Neuronal stem cell (in vitro differentiated cells): ENCODE results near the gene MSANTD7.

Experiments
- DNase-seq: peaks from one replicate; pipeline ENCODE4 v3.0.0-alpha.2; 2013; ENCODE audit warnings: low spot score
- H2AFZ ChIP-seq: one replicate; pipeline ENCODE4 v1.6.1; 2013; ENCODE audit warnings: mild to moderate bottlenecking, low read length, inconsistent platforms
- H2AK5ac ChIP-seq: 2 replicates; pipeline ENCODE4 v1.6.1; 2013; ENCODE audit warnings: low read depth, mild to moderate bottlenecking, inconsistent platforms, low read length, moderate library complexity, mixed read lengths
- H2BK120ac ChIP-seq: 2 replicates; pipeline ENCODE4 v1.6.1; 2013; ENCODE audit warnings: low read depth, mild to moderate bottlenecking, inconsistent platforms, low read length, moderate library complexity, mixed read lengths
- H2BK12ac ChIP-seq: one replicate; pipeline ENCODE4 v1.6.1; 2013; ENCODE audit warnings: low read length, inconsistent platforms
- H2BK15ac ChIP-seq: 2 replicates; pipeline ENCODE4 v1.6.1; 2013; ENCODE audit warnings: mild to moderate bottlenecking, low read length, inconsistent platforms, mixed read lengths
- H2BK5ac ChIP-seq: one replicate; pipeline ENCODE4 v1.6.1; 2013; ENCODE audit warnings: inconsistent platforms, mild to moderate bottlenecking, low read length, moderate library complexity
- H3K14ac ChIP-seq: one replicate; pipeline ENCODE4 v1.6.1; 2013; ENCODE audit warnings: low read length, inconsistent platforms
- H3K18ac ChIP-seq: 2 replicates; pipeline ENCODE4 v1.6.1; 2013; ENCODE audit warnings: low read length, inconsistent platforms
- H3K23ac ChIP-seq: 2 replicates; pipeline ENCODE4 v1.6.1; 2013; ENCODE audit warnings: low read depth, mild to moderate bottlenecking, mixed read lengths, low read length, inconsistent platforms; ENCODE audit not compliant: poor library complexity
- H3K27ac ChIP-seq: replicated peaks from 3 replicates; pipeline ENCODE4 v1.5.1; 2013; ENCODE audit warnings: low read length, inconsistent platforms
- H3K27me3 ChIP-seq, 3 experiments: 2 replicates each; pipeline ENCODE4 v1.6.1; 2013; ENCODE audit warnings: low read length in 3 of 3, mild to moderate bottlenecking in 2 of 3, inconsistent platforms in 1 of 3, low read depth in 1 of 3, mixed read lengths in 1 of 3, moderate library complexity in 1 of 3; ENCODE audit not compliant: control insufficient read depth in 3 of 3, insufficient read depth in 3 of 3
- H3K36me3 ChIP-seq, 2 donors: replicated peaks in 1 of 2; 2 replicates each; pipeline ENCODE4 v1.6.1; 2013; ENCODE audit warnings: low read length in 2 of 2; ENCODE audit not compliant: control insufficient read depth in 2 of 2, insufficient read depth in 2 of 2
- H3K4ac ChIP-seq: 2 replicates; pipeline ENCODE4 v1.6.1; 2013; ENCODE audit warnings: inconsistent platforms, mild to moderate bottlenecking, low read length, moderate library complexity
- H3K4me1 ChIP-seq, 2 donors: 1 replicate in 1 of 2; 2 replicates in 1 of 2; pipeline ENCODE4 v1.6.1; 2013; ENCODE audit warnings: low read length in 2 of 2, low read depth in 1 of 2; ENCODE audit not compliant: control insufficient read depth in 2 of 2, insufficient read depth in 1 of 2
- H3K4me2 ChIP-seq: one replicate; pipeline ENCODE4 v1.6.1; 2013; ENCODE audit warnings: mild to moderate bottlenecking, low read length, inconsistent platforms; ENCODE audit not compliant: insufficient read depth, poor library complexity, severe bottlenecking
- H3K4me3 ChIP-seq, 2 donors: 2 replicates each; pipeline ENCODE4 v1.5.1; 2013; ENCODE audit warnings: low read length in 2 of 2, mild to moderate bottlenecking in 2 of 2, inconsistent platforms in 1 of 2, moderate library complexity in 1 of 2
- H3K79me1 ChIP-seq: one replicate; pipeline ENCODE4 v1.6.1; 2013; ENCODE audit warnings: low read depth, mild to moderate bottlenecking, inconsistent platforms, low read length, moderate library complexity
- H3K9ac ChIP-seq: one replicate; pipeline ENCODE4 v1.6.1; 2013; ENCODE audit warnings: mild to moderate bottlenecking, low read depth, low read length, inconsistent platforms; ENCODE audit not compliant: poor library complexity
- H3K9me3 ChIP-seq, 2 donors: replicated peaks in 1 of 2; 2 replicates each; pipeline versions ENCODE3 to v1.6.1; 2013; ENCODE audit warnings: low read length in 2 of 2, mild to moderate bottlenecking in 2 of 2, inconsistent platforms in 1 of 2, low read depth in 1 of 2, mixed read lengths in 1 of 2, moderate library complexity in 1 of 2; ENCODE audit not compliant: control insufficient read depth in 2 of 2, insufficient read depth in 1 of 2
- H4K8ac ChIP-seq: one replicate; pipeline ENCODE4 v1.6.1; 2013; ENCODE audit warnings: low read depth, mild to moderate bottlenecking, inconsistent platforms, low read length, moderate library complexity
- H4K91ac ChIP-seq: one replicate; pipeline ENCODE4 v1.6.1; 2013; ENCODE audit warnings: low read length, low read depth, mild to moderate bottlenecking, inconsistent platforms; ENCODE audit not compliant: poor library complexity
- WGBS, 2 donors: extraction: QIAGEN DNeasy Blood & Tissue Kit; methylation state at CpG; one replicate each; pipeline ENCODE4 v1.1.7; 2013; ENCODE audit warnings: missing lambda C conversion rate in 2 of 2, mixed read lengths in 1 of 2; ENCODE audit not compliant: insufficient read length in 2 of 2, insufficient replicate concordance in 1 of 2; ENCODE audit errors: extremely low coverage in 2 of 2; 5-methylcytosine and 5-hydroxymethylcytosine counted together

The MSANTD7 gene

DNA sequence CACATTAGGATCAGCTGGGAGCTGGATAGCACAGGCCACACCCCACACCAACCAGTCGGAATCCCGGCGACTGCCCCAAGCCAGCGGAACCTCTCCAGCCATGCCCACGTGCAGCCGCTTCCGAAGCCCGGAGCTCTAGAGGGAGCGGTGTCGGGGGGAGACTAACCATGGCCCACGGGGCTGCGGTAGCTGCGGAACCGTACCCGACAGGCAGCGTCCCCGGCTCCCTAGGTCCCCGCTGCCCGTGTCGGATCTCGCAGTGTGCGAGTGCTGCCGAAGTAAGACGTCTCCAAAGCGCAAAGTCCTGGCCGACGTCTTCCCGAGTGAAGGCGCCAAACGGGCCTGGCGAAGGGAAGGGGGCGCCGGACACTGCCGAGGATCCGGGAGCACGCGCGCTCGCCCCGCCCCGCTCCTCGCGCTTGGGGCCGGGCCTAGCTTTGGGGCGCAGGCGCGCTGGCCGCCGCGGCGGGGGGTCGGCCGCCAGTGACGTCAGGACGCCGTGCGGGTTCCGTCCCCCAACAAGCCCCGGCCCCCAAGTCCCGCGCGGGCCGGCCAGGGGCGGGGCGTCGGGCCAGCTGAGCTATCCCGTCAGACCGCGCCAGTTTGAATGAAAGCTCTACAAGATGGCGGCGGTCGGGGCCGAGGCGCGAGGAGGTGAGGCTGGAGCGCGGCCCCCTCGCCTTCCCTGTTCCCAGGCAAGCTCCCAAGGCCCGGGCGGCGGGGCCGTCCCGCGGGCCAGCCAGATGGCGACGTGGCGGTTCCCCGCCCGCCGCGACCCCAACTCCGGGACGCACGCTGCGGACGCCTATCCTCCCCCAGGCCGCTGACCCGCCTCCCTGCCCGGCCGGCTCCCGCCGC, 40.4 kb downstream of the MSANTD7 start, which contains the start of gene SUV39H2:
Gene SUV39H2 (plus strand): TSS at position 601 of the 858 bp plus-strand sequence. CDS start 23 bp downstream, at position 624.
- no peak within 1 kb of the TSS for H2BK120ac ChIP-seq
- WGBS, 2 donors, result no CpG with 5 or more reads among the region's 102 CpGs
- peak within 1 kb of the TSS; percentile 99 for H3K18ac ChIP-seq
- H4K91ac ChIP-seq, result no peak within 1 kb of the TSS
- no peaks in the 10 kb centered on the region for H3K9me3 ChIP-seq
- peak within 1 kb of the TSS; percentile 96 for H3K9ac ChIP-seq
- no peaks in the 10 kb centered on the region for H3K79me1 ChIP-seq
- no peak within 1 kb of the TSS for H2BK12ac ChIP-seq
- H4K8ac ChIP-seq, result no peak within 1 kb of the TSS
- H3K4me2 ChIP-seq, result peak within 1 kb of the TSS; percentile 85
- peak within 1 kb of the TSS; percentile 96 for H2BK5ac ChIP-seq
- peak within 1 kb of the TSS; percentile 99 for H2AFZ ChIP-seq
- peak within 1 kb of the TSS; percentile 97 for H3K14ac ChIP-seq
- peaks cover 5 to 29% of the 10 kb centered on the region in 2 donors for H3K36me3 ChIP-seq
- H3K4me3 ChIP-seq, result peak within 1 kb of the TSS; percentile 95 to 99
- H2AK5ac ChIP-seq, result peak within 1 kb of the TSS; percentile 88
- H3K4me1 ChIP-seq, result peaks cover 4 to 7% of the 10 kb centered on the region in 2 donors
- peak within 1 kb of the TSS; percentile 84 for H2BK15ac ChIP-seq
- DNase-seq, result peak; percentile 97
- H3K23ac ChIP-seq, result peak within 1 kb of the TSS; percentile 98
- no peaks in the 10 kb centered on the region for H3K27me3 ChIP-seq
- H3K4ac ChIP-seq, result no peak within 1 kb of the TSS
- peak within 1 kb of the TSS; percentile 97 for H3K27ac ChIP-seq

DNA sequence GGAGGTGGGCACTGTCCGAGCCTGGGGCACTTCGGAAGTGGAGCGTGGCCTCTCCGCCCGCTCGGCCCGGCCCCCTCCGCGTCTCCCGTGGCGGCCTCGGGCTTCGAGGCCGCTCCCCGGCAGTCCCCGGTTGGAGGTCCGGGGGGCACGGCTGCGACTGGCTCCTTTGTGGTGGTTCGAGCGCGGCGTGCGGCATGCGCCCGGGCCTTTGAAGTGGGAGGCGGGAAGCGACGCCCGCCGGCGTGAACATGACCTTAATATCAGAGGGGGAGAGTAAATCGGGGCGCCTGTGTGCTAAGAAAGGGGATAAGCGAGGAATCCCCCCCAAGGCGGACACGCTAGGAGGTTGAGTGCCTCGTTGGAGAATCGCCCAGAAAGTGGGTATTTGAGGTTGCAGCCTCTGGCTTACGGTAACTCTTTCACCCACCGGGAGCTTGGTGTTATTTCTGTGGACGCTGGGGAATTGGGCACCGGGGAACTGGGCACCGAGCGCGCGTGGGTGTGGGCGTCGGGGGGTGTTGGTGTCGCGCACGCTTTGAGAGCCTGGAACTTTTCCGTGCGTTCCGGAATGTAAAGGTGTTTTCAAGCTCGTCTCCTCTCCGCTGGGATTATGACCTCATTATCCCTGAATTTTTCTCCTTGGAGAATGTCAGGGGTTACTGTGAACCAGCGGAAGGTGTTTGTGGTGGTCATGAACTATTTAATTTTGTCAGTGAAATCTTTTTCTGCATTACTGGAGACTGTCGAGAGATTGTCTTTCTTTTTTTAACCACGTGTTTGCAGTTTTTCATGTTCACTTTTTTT, 41.2 kb downstream of the MSANTD7 start:
- H3K23ac ChIP-seq, result peak overlapping the region; percentile 98
- peak overlapping the region; percentile 58 for H3K14ac ChIP-seq
- peak overlapping the region; percentile 97 for H3K18ac ChIP-seq
- H3K9ac ChIP-seq, result peak overlapping the region; percentile 96
- H2AFZ ChIP-seq, result peak overlapping the region; percentile 89
- H3K9me3 ChIP-seq, result peaks cover 0 to 7% of the 10 kb centered on the region in 2 donors
- peak overlapping the region; percentile 93 for H2BK5ac ChIP-seq
- no peak for DNase-seq
- H3K27me3 ChIP-seq, result no peaks in the 10 kb centered on the region
- peaks cover 6 to 36% of the 10 kb centered on the region in 2 donors for H3K36me3 ChIP-seq
- no peak overlapping the region for H4K8ac ChIP-seq
- H3K4me2 ChIP-seq, result peak overlapping the region; percentile 71
- H2BK120ac ChIP-seq, result no peak overlapping the region
- no peak overlapping the region for H3K4ac ChIP-seq
- H2BK12ac ChIP-seq, result no peak overlapping the region
- peaks cover 4 to 7% of the 10 kb centered on the region in 2 donors for H3K4me1 ChIP-seq
- no peaks in the 10 kb centered on the region for H3K79me1 ChIP-seq
- peak overlapping the region; percentile 74 for H3K27ac ChIP-seq
- no peak overlapping the region for H4K91ac ChIP-seq
- peak overlapping the region; percentile 86 to 99 for H3K4me3 ChIP-seq
- WGBS, 2 donors, result no CpG with 5 or more reads among the region's 60 CpGs
- H2BK15ac ChIP-seq, result peak overlapping the region; percentile 84
- H2AK5ac ChIP-seq, result peak overlapping the region; percentile 88

DNA sequence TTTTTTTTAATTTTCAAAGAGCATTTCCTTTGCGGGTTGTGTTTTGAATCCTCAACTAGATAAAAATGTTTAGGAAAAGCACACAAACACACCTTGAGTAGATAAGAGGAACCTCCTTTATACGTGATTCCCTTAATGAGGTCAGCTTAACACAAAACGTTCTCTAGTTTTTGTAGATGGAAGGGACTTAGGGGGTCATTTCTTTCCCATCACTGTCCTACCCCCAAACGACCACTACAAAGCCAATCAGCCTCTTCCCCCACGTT, 41.8 kb downstream of the MSANTD7 start:
- H3K14ac ChIP-seq, result no peak overlapping the region
- H3K9me3 ChIP-seq, result peaks cover 0 to 7% of the 10 kb centered on the region in 2 donors
- peak overlapping the region; percentile 77 to 86 for H3K4me3 ChIP-seq
- H3K18ac ChIP-seq, result no peak overlapping the region
- no peaks in the 10 kb centered on the region for H3K27me3 ChIP-seq
- WGBS, 2 donors, result no CpG with 5 or more reads among the region's 5 CpGs
- H3K9ac ChIP-seq, result no peak overlapping the region
- no peak overlapping the region for H2AK5ac ChIP-seq
- peaks cover 6 to 38% of the 10 kb centered on the region in 2 donors for H3K36me3 ChIP-seq
- peak overlapping the region; percentile 59 for H3K4me2 ChIP-seq
- no peak overlapping the region for H2BK5ac ChIP-seq
- H4K8ac ChIP-seq, result no peak overlapping the region
- H2BK12ac ChIP-seq, result no peak overlapping the region
- no peak overlapping the region for H4K91ac ChIP-seq
- H2AFZ ChIP-seq, result no peak overlapping the region
- no peak overlapping the region for H3K27ac ChIP-seq
- DNase-seq, result no peak
- peaks cover 4 to 7% of the 10 kb centered on the region in 2 donors for H3K4me1 ChIP-seq
- H2BK15ac ChIP-seq, result no peak overlapping the region
- no peak overlapping the region for H3K23ac ChIP-seq
- H2BK120ac ChIP-seq, result no peak overlapping the region
- H3K79me1 ChIP-seq, result no peaks in the 10 kb centered on the region
- no peak overlapping the region for H3K4ac ChIP-seq

DNA sequence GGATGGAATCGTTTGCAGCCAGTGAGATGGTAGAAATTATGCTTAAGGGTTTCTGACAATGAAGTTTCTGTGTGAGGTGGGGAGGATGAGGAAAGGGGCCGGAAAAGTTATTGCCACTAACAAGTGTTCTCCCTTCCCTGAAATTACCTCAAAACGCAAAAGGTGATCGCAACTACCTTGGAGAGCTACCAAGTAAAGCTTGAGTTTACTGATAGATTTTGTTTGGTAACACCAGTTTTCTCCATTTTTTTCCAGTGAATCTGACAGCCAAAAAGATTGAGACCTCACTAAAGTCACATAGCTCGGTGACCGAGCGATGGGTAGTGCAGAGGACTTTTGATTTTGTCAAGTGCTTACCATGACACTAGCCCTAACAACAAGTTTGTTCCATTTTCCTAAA, 42.1 kb downstream of the MSANTD7 start:
- Histone ChIP-seq H2BK5ac (no peak overlapping the region), H2BK120ac (no peak overlapping the region), H2AFZ (no peak overlapping the region), H2BK12ac (no peak overlapping the region), H3K14ac (no peak overlapping the region), H3K79me1 (no peaks in the 10 kb centered on the region), H2AK5ac (no peak overlapping the region), H3K9ac (no peak overlapping the region), H4K91ac (no peak overlapping the region), H3K4me2 (peak overlapping the region; percentile 59), H3K27me3 (no peaks in the 10 kb centered on the region), H3K27ac (no peak overlapping the region), H3K23ac (no peak overlapping the region), H3K18ac (no peak overlapping the region), H3K4ac (no peak overlapping the region), H2BK15ac (no peak overlapping the region), H3K4me3 (peak overlapping the region; percentile 77 to 86), H3K36me3 (peaks cover 6 to 41% of the 10 kb centered on the region in 2 donors), H3K9me3 (peaks cover 0 to 10% of the 10 kb centered on the region in 2 donors), H4K8ac (no peak overlapping the region), H3K4me1 (peaks cover 4 to 7% of the 10 kb centered on the region in 2 donors)
- WGBS, 2 donors, result no CpG with 5 or more reads among the region's 7 CpGs
- no peak for DNase-seq
